T follicular helper cell (primary cell): ENCODE results near the gene WIF1.

Source experiments
- DNase-seq: peaks from one replicate; pipeline ENCODE4 v3.0.0-alpha.2; 2020; ENCODE audit warnings: low read depth

WIF1 gene

GRCh38 chr12:65022960-65023359 lies 98.1 kb downstream of the WIF1 start:
- DNase-seq: no peak

- no peak for DNase-seq
Measured at GRCh38 chr12:65022421-65022820, 98.7 kb downstream of the WIF1 start.

GRCh38 chr12:65019696-65020234 lies 101.3 kb downstream of the WIF1 start:
- DNase-seq: no peak

- DNase-seq: no peak
Measured at GRCh38 chr12:65016881-65017650, 104.0 kb downstream of the WIF1 start.

GRCh38 chr12:65015850-65016249 lies 105.3 kb downstream of the WIF1 start:
- no peak for DNase-seq

GRCh38 chr12:65014504-65015271 lies 106.4 kb downstream of the WIF1 start:
- DNase-seq: no peak

GRCh38 chr12:65010437-65010836 lies 110.7 kb downstream of the WIF1 start:
- DNase-seq: no peak

- no peak for DNase-seq
Measured at GRCh38 chr12:65005716-65006115, 115.4 kb downstream of the WIF1 start.

- no peak for DNase-seq
Measured at GRCh38 chr12:65004270-65004669, 116.8 kb downstream of the WIF1 start.
